ENCODE results near the gene NTHL1. TPM values are rescaled to one million over a fixed set of nuclear protein-coding genes. Genes with fewer than 3 reads are reported as not detected.
"Not testable (repeated sequence)": the region's sequence is repeated elsewhere in the genome, so short reads cannot be mapped to it uniquely, and the experiment has no call there.

The NTHL1 gene
- total and polyA plus RNA-seq, 5 donors from 2014 or later: 15.0 to 52.7 (median 32.7) TPM

DNA sequence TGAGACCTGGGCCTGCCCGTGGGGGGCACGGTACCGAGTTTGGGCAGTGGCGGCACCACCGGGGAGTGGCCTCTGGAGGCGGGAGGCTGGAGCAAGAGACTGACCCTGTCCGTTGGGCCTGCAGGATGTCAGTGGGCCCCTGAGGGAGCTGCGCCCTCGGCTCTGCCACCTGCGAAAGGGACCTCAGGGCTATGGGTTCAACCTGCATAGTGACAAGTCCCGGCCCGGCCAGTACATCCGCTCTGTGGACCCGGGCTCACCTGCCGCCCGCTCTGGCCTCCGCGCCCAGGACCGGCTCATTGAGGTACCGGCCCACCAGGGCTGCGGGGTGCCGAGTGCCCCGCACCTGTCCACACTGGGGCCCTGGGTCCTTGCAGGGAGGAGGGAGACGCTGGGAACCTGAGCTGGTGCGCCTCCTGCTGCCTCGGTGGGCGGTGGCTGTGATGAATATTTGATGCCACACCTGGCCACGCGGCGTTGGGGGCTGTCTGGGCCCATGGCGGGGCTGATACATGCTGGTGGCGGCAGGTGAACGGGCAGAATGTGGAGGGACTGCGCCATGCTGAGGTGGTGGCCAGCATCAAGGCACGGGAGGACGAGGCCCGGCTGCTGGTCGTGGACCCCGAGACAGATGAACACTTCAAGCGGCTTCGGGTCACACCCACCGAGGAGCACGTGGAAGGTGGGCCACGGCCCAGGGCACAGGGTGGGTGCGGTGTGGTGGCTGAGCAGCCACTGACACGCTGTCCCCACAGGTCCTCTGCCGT is 11.3 kb downstream of the NTHL1 start:
- Histone ChIP-seq H3K27ac (ENCODE audit: insufficient read depth, low read length, poor library complexity, severe bottlenecking) (no peak overlapping the region), H3K9me3 (ENCODE audit: control insufficient read depth in 2 of 2, low read length in 2 of 2) (no peaks in the 10 kb centered on the region), H3K4me3 (ENCODE audit: low read depth, low read length) (no peak overlapping the region), H3K4me1 (ENCODE audit: control insufficient read depth, insufficient read depth, low read length, poor library complexity, severe bottlenecking) (no peaks in the 10 kb centered on the region), H3K27me3 (ENCODE audit: control insufficient read depth, insufficient read depth, low read length) (no peaks in the 10 kb centered on the region), H3K36me3 (ENCODE audit: control insufficient read depth, insufficient read depth, low read length) (no peaks in the 10 kb centered on the region)
- Mint-ChIP-seq H3K9me3 (no peaks in the 10 kb centered on the region), H3K4me3 (no peak overlapping the region), H3K27ac (peak overlapping the region in 1 of 3 donors; percentile 79), H3K4me1 (no peaks in the 10 kb centered on the region), H3K36me3 (no peaks in the 10 kb centered on the region), H3K27me3 (no peaks in the 10 kb centered on the region)
- ATAC-seq (ENCODE audit: low read depth in 2 of 2): no peak
- no peak for DNase-seq

DNA sequence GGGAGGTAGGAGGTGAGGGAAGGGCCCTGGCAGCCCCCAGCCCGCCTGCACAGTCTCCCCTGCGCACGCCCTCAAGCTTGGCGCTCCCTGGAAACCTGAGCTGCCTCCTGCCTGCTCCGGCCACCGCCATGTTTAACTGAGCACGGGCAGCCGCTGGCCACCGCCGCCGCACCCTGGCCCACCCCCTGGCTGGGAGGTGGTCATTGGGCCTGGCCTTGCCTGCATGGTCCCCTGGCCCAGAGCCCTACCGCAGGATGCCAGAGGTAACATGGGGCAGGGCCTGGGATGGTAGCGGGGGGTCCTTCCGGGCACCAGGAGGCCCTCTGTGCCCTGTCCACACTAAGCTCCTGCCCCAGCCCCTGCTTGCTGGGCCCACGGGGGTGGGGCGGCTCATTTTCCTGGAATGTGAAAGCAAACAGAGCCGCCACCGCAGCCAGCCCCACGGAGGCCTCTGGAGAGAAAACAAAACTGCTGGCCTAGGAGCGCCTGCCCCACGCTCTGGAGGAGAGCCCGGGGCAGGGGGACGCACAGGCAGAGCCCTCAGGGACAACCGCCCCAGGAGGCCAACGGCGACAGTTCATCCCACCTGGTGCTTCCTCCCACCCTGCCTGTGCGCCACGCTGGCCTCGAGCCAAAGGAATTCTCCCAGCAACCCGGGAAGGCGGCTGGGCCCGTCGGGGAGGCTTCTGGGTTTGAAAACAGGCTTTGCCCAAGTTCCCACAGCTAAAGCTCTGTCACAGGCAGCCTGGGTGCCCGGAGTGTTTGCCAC is 12.0 kb downstream of the NTHL1 start:
- H3K27ac Mint-ChIP-seq: no peak overlapping the region
- H3K4me1 ChIP-seq (ENCODE audit: control insufficient read depth, insufficient read depth, low read length, poor library complexity, severe bottlenecking): no peaks in the 10 kb centered on the region
- no peak overlapping the region for H3K4me3 ChIP-seq (ENCODE audit: low read depth, low read length)
- no peaks in the 10 kb centered on the region for H3K27me3 Mint-ChIP-seq
- H3K27ac ChIP-seq (ENCODE audit: insufficient read depth, low read length, poor library complexity, severe bottlenecking): no peak overlapping the region
- H3K36me3 Mint-ChIP-seq: no peaks in the 10 kb centered on the region
- DNase-seq (no peak), ATAC-seq (ENCODE audit: low read depth in 2 of 2) (no peak)
- H3K4me3 Mint-ChIP-seq: no peak overlapping the region
- H3K9me3 ChIP-seq (ENCODE audit: control insufficient read depth in 2 of 2, low read length in 2 of 2): no peaks in the 10 kb centered on the region
- no peaks in the 10 kb centered on the region for H3K27me3 ChIP-seq (ENCODE audit: control insufficient read depth, insufficient read depth, low read length)
- H3K36me3 ChIP-seq (ENCODE audit: control insufficient read depth, insufficient read depth, low read length): no peaks in the 10 kb centered on the region
- no peaks in the 10 kb centered on the region for H3K4me1 Mint-ChIP-seq
- H3K9me3 Mint-ChIP-seq: no peaks in the 10 kb centered on the region

DNA sequence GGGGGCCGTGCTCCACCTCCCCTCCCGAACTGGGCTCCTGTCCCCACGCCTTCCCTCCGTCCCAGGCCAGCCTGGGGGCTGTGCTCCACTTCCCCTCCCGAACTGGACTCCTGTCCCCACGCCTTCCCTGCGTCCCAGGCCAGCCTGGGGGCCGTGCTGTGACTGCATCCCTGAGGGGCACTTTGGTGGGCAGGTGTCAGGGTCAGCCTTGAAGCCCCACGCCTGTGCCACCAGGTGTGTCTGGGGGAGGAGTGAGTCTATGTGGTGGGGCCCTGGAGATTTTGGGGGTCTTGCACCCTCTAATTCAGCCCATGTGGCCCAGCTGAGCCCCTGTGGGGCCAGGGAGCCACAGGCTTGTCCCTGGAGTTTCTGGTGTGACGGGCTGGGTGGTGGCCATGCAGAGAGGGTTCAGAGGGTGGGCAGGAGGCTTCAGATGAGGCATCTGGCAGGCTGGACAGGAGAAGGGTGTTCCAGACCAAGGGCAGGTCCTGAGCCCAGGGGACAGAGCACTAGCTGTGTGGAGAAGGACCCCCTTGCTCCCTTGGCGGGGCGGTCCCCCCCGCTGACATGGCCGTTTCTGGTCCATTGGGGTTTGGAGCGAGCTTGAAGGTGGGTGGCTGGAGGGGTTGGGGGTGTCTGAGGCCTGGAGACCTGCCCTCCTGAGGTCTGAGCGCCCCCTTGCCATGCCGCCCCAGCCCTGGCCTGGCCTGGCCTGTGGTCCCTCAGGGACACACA is 12.8 kb downstream of the NTHL1 start:
- Mint-ChIP-seq H3K9me3 (no peaks in the 10 kb centered on the region), H3K36me3 (no peaks in the 10 kb centered on the region), H3K27me3 (no peaks in the 10 kb centered on the region), H3K4me3 (no peak overlapping the region), H3K27ac (no peak overlapping the region), H3K4me1 (no peaks in the 10 kb centered on the region)
- H3K9me3 ChIP-seq (ENCODE audit: control insufficient read depth in 2 of 2, low read length in 2 of 2): no peaks in the 10 kb centered on the region
- ATAC-seq (ENCODE audit: low read depth in 2 of 2) (no peak), DNase-seq (no peak)
- H3K27me3 ChIP-seq (ENCODE audit: control insufficient read depth, insufficient read depth, low read length): no peaks in the 10 kb centered on the region
- no peak overlapping the region for H3K4me3 ChIP-seq (ENCODE audit: low read depth, low read length)
- no peaks in the 10 kb centered on the region for H3K4me1 ChIP-seq (ENCODE audit: control insufficient read depth, insufficient read depth, low read length, poor library complexity, severe bottlenecking)
- H3K36me3 ChIP-seq (ENCODE audit: control insufficient read depth, insufficient read depth, low read length): no peaks in the 10 kb centered on the region
- no peak overlapping the region for H3K27ac ChIP-seq (ENCODE audit: insufficient read depth, low read length, poor library complexity, severe bottlenecking)

DNA sequence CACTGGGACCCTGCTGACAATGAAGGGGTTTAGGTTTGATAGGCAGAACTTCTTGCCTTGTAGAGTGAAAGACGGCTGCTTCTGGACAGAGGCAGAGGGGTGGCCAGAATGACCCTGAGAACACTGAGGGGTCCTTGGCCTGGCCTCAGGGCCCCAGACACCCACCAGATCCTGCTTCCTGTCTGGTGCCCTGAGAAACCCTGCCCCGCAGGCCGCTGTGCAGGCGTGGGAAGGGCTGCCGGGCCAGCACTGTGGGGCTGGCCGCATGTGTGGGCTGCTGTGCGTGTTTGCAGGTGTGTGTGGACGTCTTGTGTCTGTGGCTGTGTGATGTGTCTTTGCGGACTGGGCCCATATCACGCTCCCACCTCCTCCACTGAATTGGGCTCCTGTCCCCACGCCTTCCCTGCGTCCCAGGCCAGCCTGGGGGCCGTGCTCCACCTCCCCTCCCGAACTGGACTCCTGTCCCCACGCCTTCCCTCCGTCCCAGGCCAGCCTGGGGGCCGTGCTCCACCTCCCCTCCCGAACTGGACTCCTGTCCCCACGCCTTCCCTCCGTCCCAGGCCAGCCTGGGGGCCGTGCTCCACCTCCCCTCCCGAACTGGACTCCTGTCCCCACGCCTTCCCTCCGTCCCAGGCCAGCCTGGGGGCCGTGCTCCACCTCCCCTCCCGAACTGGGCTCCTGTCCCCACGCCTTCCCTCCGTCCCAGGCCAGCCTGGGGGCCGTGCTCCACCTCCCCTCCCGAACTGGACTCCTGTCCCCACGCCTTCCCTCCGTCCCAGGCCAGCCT is 13.5 kb downstream of the NTHL1 start:
- H3K36me3 Mint-ChIP-seq; H3K9me3 ChIP-seq (ENCODE audit: control insufficient read depth in 2 of 2, low read length in 2 of 2); H3K27me3 Mint-ChIP-seq; H3K27me3 ChIP-seq (ENCODE audit: control insufficient read depth, insufficient read depth, low read length); ATAC-seq (ENCODE audit: low read depth in 2 of 2); H3K4me3 ChIP-seq (ENCODE audit: low read depth, low read length); H3K27ac Mint-ChIP-seq; H3K36me3 ChIP-seq (ENCODE audit: control insufficient read depth, insufficient read depth, low read length); H3K9me3 Mint-ChIP-seq; H3K4me1 ChIP-seq (ENCODE audit: control insufficient read depth, insufficient read depth, low read length, poor library complexity, severe bottlenecking); H3K27ac ChIP-seq (ENCODE audit: insufficient read depth, low read length, poor library complexity, severe bottlenecking); DNase-seq; H3K4me1 Mint-ChIP-seq: not testable (repeated sequence)
- H3K4me3 Mint-ChIP-seq: peak overlapping the region in 1 of 4 donors; percentile 13

DNA sequence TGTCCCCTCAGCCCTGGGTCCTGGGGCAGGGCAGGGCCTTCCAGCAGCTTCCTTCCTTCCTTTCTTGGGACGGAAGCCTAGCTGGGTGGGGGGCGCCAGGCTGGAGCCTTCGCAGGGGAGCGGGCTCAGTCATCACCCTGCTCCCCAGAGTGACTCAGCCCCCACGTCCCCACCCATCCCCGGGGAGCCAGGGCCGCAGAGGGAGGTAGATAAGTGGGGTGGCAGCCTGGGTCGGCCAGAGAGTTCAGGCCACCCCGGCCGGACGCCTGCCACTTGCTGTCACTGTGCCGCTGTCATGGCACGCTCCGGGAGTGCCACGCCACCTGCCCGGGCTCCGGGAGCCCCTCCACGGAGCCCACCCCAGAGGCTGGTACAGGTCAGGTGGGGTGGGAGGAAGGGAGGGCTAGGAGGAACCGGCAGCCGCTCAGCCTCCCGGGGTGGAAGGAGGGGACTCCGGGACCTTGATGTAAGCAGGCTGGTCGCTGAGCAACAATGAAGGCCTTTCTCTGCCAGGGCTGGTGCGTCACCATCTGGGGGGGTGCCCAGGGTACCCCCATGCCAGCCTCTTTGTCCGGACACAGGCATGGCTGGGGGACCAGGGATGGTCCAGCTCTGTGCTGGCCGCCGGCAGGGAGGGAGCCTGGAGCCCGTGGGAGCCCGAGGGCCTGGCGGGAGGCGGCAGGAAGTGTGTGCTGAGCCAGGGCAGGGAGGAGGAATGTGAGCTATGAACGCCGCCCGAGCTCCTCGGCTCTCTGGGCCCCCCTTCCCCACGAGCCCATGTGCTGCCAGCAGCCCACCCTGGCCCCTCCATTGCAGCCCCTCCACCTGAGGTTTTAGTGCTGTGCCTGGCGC is 14.4 kb downstream of the NTHL1 start:
- H3K4me3 Mint-ChIP-seq: no peak overlapping the region
- no peaks in the 10 kb centered on the region for H3K36me3 ChIP-seq (ENCODE audit: control insufficient read depth, insufficient read depth, low read length)
- no peak overlapping the region for H3K4me3 ChIP-seq (ENCODE audit: low read depth, low read length)
- DNase-seq (no peak), ATAC-seq (ENCODE audit: low read depth in 2 of 2) (no peak)
- no peaks in the 10 kb centered on the region for H3K9me3 ChIP-seq (ENCODE audit: control insufficient read depth in 2 of 2, low read length in 2 of 2)
- H3K4me1 Mint-ChIP-seq: no peaks in the 10 kb centered on the region
- H3K4me1 ChIP-seq (ENCODE audit: control insufficient read depth, insufficient read depth, low read length, poor library complexity, severe bottlenecking): no peaks in the 10 kb centered on the region
- no peaks in the 10 kb centered on the region for H3K36me3 Mint-ChIP-seq
- H3K27ac Mint-ChIP-seq: peak overlapping the region in 1 of 3 donors; percentile 14
- peaks cover 2% of the 10 kb centered on the region for H3K27me3 Mint-ChIP-seq
- H3K9me3 Mint-ChIP-seq: no peaks in the 10 kb centered on the region
- H3K27ac ChIP-seq (ENCODE audit: insufficient read depth, low read length, poor library complexity, severe bottlenecking): no peak overlapping the region
- no peaks in the 10 kb centered on the region for H3K27me3 ChIP-seq (ENCODE audit: control insufficient read depth, insufficient read depth, low read length)

DNA sequence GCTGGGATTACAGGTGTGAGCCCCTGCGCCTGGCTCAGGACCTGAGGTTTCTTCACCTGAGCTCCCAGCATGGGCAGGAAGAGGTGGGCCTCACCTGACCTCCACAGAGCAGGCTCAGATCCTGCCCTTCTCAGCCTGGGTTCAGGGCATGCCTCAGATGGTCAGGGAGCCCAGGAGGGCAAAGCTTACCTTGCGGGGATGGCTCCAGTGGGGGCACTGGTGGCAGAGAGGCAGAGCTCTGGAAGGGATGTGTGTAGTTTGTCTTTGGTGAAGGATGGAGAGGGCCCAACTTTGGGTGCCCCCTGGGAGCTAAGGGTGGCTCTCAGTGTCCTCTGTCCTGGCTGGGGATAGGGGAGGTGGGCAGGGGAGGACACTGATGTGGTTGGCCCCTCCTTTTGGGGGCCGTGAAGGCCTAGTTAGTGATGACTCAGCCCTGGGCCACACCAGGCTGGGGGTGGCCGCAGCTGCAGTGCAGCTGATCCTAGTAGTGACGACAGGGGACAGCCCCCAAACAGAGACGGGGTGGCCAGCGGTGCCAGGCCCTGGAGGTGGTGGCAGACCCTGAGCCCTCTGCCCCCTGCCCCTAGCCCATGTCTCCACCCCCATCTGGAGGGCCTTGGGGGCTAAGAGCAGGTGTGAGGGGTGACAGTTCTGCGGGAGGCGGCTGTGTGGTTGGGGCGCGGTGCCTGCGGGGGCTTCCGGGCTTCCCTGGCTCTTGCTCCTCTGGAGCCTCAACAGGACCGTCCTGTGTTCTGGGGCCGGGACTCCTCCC is 15.2 kb downstream of the NTHL1 start:
- Histone ChIP-seq H3K9me3 (ENCODE audit: control insufficient read depth in 2 of 2, low read length in 2 of 2) (no peaks in the 10 kb centered on the region), H3K27ac (ENCODE audit: insufficient read depth, low read length, poor library complexity, severe bottlenecking) (no peak overlapping the region), H3K4me3 (ENCODE audit: low read depth, low read length) (no peak overlapping the region), H3K27me3 (ENCODE audit: control insufficient read depth, insufficient read depth, low read length) (no peaks in the 10 kb centered on the region), H3K4me1 (ENCODE audit: control insufficient read depth, insufficient read depth, low read length, poor library complexity, severe bottlenecking) (peaks cover 2% of the 10 kb centered on the region), H3K36me3 (ENCODE audit: control insufficient read depth, insufficient read depth, low read length) (no peaks in the 10 kb centered on the region)
- no peak overlapping the region for H3K4me3 Mint-ChIP-seq
- peaks cover 9% of the 10 kb centered on the region for H3K27me3 Mint-ChIP-seq
- DNase-seq (no peak), ATAC-seq (ENCODE audit: low read depth in 2 of 2) (no peak)
- H3K4me1 Mint-ChIP-seq: peaks cover 0 to 6% (median under 1%) of the 10 kb centered on the region in 4 donors
- no peaks in the 10 kb centered on the region for H3K36me3 Mint-ChIP-seq
- H3K27ac Mint-ChIP-seq: no peak overlapping the region
- no peaks in the 10 kb centered on the region for H3K9me3 Mint-ChIP-seq
